Spleen (tissue), 7 donors: ENCODE measurements around the gene MYO18A.

Source experiments
- CTCF ChIP-seq, 11 experiments: fragments of 200-600 bp in 7 of 11; fragments of 450-650 bp in 4 of 11; sonication (generic) in 4 of 11; IDR thresholded peaks in 8 of 11; conservative IDR thresholded peaks in 3 of 11; 1 replicate in 7 of 11; 2 replicates in 4 of 11; pipeline versions ENCODE4 v1.4.0 to v1.8.0; 2016 to 2021; ENCODE audit warnings: antibody characterized with exemption in 11 of 11, inconsistent platforms in 4 of 11, mild to moderate bottlenecking in 1 of 11
- POLR2A ChIP-seq, 3 donors: fragments of 450-650 bp; IDR thresholded peaks; one replicate each; pipeline ENCODE4 v1.5.1; 2017; ENCODE audit warnings: antibody characterized with exemption in 3 of 3, mild to moderate bottlenecking in 1 of 3
- POLR2AphosphoS5 ChIP-seq, 3 donors: sonication (generic); formaldehyde crosslinking; IDR thresholded peaks; one replicate each; pipeline ENCODE4 v1.5.1; 2017; ENCODE audit warnings: antibody characterized with exemption in 3 of 3
- donor health status: DM: no; HTN: no; CAD: no; lungs with moderate emphysema.
- donor health status: DM: no; HTN: no; CAD: no.
- donor health status: DM: no; HTN: no; CAD: no.

GRCh38 chr17:29108823-29109476 is 71.2 kb downstream of the MYO18A start:
- TF ChIP-seq POLR2AphosphoS5 (IDR thresholded peaks at IDR 0.05) (no peak), CTCF (IDR thresholded peaks at IDR 0.05 in 8 of 11, conservative IDR thresholded peaks at IDR 0.05 in 3 of 11) (no peak), POLR2A (IDR thresholded peaks at IDR 0.05) (no peak)
